ENCODE data around the gene HNRNPU. TPM values are rescaled to one million over a fixed set of nuclear protein-coding genes. Genes with fewer than 3 reads are reported as not detected.

The HNRNPU gene
- polyA plus RNA-seq, 1 donor from 2014 or later, result 346 TPM

DNA sequence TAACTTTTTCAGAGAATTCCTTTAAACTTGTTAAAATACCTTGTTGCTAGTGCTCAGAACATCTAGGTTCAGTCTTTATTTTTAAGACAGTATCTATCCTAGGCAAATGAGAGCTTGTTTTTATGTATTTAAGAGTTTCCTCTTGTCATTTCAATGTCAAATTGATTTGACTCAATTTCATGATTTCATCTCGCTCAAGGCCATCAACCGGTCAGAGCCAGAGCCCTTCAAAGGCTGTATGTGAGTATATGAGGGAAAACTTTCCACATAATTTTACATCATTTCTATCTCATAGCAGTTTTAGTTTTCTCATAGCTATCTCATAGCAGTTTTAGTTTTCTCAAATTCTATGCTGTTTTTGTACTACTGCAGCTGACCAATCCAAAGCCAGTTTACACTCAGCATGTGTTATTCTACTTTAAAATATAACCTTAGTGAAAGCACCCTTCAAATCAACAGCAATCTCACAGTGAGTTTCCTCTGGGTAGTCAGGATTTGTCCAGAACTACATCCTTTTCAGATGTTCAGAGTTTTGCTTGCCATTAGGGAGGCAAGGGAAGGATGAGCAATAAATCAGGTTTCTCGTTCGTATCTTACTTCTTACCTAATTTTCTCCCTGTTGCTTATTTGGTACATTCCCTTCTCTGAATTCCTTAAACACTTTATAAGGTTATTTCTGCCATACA is 12.7 kb downstream of the HNRNPU start:
- TF ChIP-seq MXI1 (conservative IDR thresholded peaks at IDR 0.05; ENCODE audit: poor library complexity, severe bottlenecking), result no peak
- TF ChIP-seq TAF1 (IDR thresholded peaks at IDR 0.05; ENCODE audit: low read depth), result no peak
- no peak for TF ChIP-seq CTCF (IDR thresholded peaks at IDR 0.05; ENCODE audit: poor library complexity, severe bottlenecking)
- TF ChIP-seq RAD21 (conservative IDR thresholded peaks at IDR 0.05), result no peak
- TF ChIP-seq EP300 (conservative IDR thresholded peaks at IDR 0.05; ENCODE audit: poor library complexity, severe bottlenecking), result no peak
- no peak for TF ChIP-seq SMC3 (conservative IDR thresholded peaks at IDR 0.05; ENCODE audit: poor library complexity)
- no peak overlapping the region for H2AFZ ChIP-seq (ENCODE audit: low read depth, low read length)
- H3K36me3 ChIP-seq (ENCODE audit: insufficient read depth, low read length), result peaks cover 13% of the 10 kb centered on the region
- H3K27ac ChIP-seq (ENCODE audit: low read length), result no peak overlapping the region
- H4K20me1 ChIP-seq (ENCODE audit: insufficient read depth), result peaks cover 5% of the 10 kb centered on the region
- H3K4me3 ChIP-seq (ENCODE audit: low read length), result no peak overlapping the region
- H3K9me3 ChIP-seq (ENCODE audit: low read length), result no peaks in the 10 kb centered on the region
- no peak overlapping the region for H3K9ac ChIP-seq (ENCODE audit: low read length)
- peaks cover 31% of the 10 kb centered on the region for H3K79me2 ChIP-seq (replicated peaks; ENCODE audit: insufficient read depth, low read length)
- no peaks in the 10 kb centered on the region for H3K27me3 ChIP-seq (ENCODE audit: insufficient read depth, low read depth, low read length)
- H3K4me2 ChIP-seq (ENCODE audit: low read length), result no peak overlapping the region
- H3K9me2 ChIP-seq (ENCODE audit: insufficient read depth, low read length), result no peaks in the 10 kb centered on the region
- peaks cover 9% of the 10 kb centered on the region for H3F3A ChIP-seq (ENCODE audit: insufficient read depth, low read length, poor library complexity, severe bottlenecking)

DNA sequence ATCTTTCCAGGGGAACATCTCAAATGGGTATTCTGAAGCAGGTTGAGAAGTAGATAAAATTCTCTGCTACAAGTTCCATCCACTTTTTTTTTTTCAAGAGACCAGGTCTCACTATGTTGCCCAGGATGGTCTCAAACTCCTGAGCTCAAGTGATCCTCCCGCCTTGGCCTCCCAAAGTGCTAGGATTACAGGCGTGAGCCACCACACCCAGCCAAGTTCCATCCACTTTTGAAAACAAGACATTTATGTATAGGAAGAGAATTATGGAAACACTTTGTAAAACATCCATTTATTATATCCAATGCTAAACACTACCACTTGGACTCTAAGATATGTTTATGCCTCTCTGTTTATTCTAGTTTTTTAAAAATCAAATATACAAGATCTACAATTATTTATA is 13.4 kb downstream of the HNRNPU start:
- H3K79me2 ChIP-seq (replicated peaks; ENCODE audit: insufficient read depth, low read length), result peaks cover 23% of the 10 kb centered on the region
- H3K27ac ChIP-seq (ENCODE audit: low read length), result no peak overlapping the region
- H3K4me3 ChIP-seq (ENCODE audit: low read length), result no peak overlapping the region
- H4K20me1 ChIP-seq (ENCODE audit: insufficient read depth), result no peaks in the 10 kb centered on the region
- no peaks in the 10 kb centered on the region for H3K27me3 ChIP-seq (ENCODE audit: insufficient read depth, low read depth, low read length)
- no peak overlapping the region for H2AFZ ChIP-seq (ENCODE audit: low read depth, low read length)
- H3K9me2 ChIP-seq (ENCODE audit: insufficient read depth, low read length), result no peaks in the 10 kb centered on the region
- peaks cover 13% of the 10 kb centered on the region for H3K36me3 ChIP-seq (ENCODE audit: insufficient read depth, low read length)
- H3K9me3 ChIP-seq (ENCODE audit: low read length), result no peaks in the 10 kb centered on the region
- no peak overlapping the region for H3K9ac ChIP-seq (ENCODE audit: low read length)
- no peak overlapping the region for H3K4me2 ChIP-seq (ENCODE audit: low read length)
- H3F3A ChIP-seq (ENCODE audit: insufficient read depth, low read length, poor library complexity, severe bottlenecking), result peaks cover 10% of the 10 kb centered on the region
- TF ChIP-seq SMC3 (conservative IDR thresholded peaks at IDR 0.05; ENCODE audit: poor library complexity), result no peak
- no peak for TF ChIP-seq TAF1 (IDR thresholded peaks at IDR 0.05; ENCODE audit: low read depth)
- TF ChIP-seq CTCF (IDR thresholded peaks at IDR 0.05; ENCODE audit: poor library complexity, severe bottlenecking), result no peak
- no peak for TF ChIP-seq RAD21 (conservative IDR thresholded peaks at IDR 0.05)
- TF ChIP-seq POLR2AphosphoS5 (IDR thresholded peaks at IDR 0.05), result no peak
- no peak for TF ChIP-seq EZH2 (IDR thresholded peaks at IDR 0.05; ENCODE audit: borderline replicate concordance, insufficient read depth, low read length, poor library complexity, severe bottlenecking)
- TF ChIP-seq, protein P1, sequence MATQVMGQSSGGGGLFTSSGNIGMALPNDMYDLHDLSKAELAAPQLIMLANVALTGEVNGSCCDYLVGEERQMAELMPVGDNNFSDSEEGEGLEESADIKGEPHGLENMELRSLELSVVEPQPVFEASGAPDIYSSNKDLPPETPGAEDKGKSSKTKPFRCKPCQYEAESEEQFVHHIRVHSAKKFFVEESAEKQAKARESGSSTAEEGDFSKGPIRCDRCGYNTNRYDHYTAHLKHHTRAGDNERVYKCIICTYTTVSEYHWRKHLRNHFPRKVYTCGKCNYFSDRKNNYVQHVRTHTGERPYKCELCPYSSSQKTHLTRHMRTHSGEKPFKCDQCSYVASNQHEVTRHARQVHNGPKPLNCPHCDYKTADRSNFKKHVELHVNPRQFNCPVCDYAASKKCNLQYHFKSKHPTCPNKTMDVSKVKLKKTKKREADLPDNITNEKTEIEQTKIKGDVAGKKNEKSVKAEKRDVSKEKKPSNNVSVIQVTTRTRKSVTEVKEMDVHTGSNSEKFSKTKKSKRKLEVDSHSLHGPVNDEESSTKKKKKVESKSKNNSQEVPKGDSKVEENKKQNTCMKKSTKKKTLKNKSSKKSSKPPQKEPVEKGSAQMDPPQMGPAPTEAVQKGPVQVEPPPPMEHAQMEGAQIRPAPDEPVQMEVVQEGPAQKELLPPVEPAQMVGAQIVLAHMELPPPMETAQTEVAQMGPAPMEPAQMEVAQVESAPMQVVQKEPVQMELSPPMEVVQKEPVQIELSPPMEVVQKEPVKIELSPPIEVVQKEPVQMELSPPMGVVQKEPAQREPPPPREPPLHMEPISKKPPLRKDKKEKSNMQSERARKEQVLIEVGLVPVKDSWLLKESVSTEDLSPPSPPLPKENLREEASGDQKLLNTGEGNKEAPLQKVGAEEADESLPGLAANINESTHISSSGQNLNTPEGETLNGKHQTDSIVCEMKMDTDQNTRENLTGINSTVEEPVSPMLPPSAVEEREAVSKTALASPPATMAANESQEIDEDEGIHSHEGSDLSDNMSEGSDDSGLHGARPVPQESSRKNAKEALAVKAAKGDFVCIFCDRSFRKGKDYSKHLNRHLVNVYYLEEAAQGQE (IDR thresholded peaks at IDR 0.05; ENCODE audit: borderline replicate concordance), result no peak
- no peak for TF ChIP-seq MXI1 (conservative IDR thresholded peaks at IDR 0.05; ENCODE audit: poor library complexity, severe bottlenecking)
- no peak for TF ChIP-seq EP300 (conservative IDR thresholded peaks at IDR 0.05; ENCODE audit: poor library complexity, severe bottlenecking)

Data from neural cell (in vitro differentiated cells).